GM12874 (cell line): ENCODE data around the gene PLD6.

ENCODE experiments used
- CTCF ChIP-seq: IDR thresholded peaks from 2 replicates; pipeline ENCODE4 v1.5.1; 2011; ENCODE audit warnings: low read depth, mild to moderate bottlenecking, control low read depth, low read length, moderate library complexity; ENCODE audit not compliant: insufficient read depth

PLD6 gene

GRCh38 chr17:17151055-17151454 is 55.1 kb downstream of the PLD6 start:
- TF ChIP-seq CTCF: no peak
